Suppressor macrophage treated with lipopolysaccharide for 1 hour (primary cell): ENCODE measurements around the gene WDR83.
A peak's percentile ranks its signal among the peaks of the same experiment; 100 is the strongest.

Experiments used
- DNase-seq, 3 donors: peaks; one replicate each; pipeline ENCODE4 v3.0.0-alpha.2; 2020 to 2022

WDR83 gene

GRCh38 chr19:12720296-12720695 is 53.7 kb downstream of the WDR83 start:
- no peak for DNase-seq

GRCh38 chr19:12720851-12721655 is 54.4 kb downstream of the WDR83 start:
- peak; percentile 7 to 31 (median 18) for DNase-seq

- peak; percentile 57 to 84 (median 67) for DNase-seq
These were observed 55.3 kb downstream of the WDR83 start for GRCh38 chr19:12721656-12722565.

- peak; percentile 99 to 100 (median 100) for DNase-seq
These were observed 56.2 kb downstream of the WDR83 start for GRCh38 chr19:12722566-12723380.

- DNase-seq, result peak in 2 of 3 donors; percentile 13 to 17
These were observed 56.7 kb downstream of the WDR83 start for GRCh38 chr19:12723381-12723640.

- peak; percentile 54 to 69 (median 58) for DNase-seq
These were observed 57.2 kb downstream of the WDR83 start, which contains the start of gene TNPO2 for GRCh38 chr19:12723641-12724426. Gene TNPO2 (minus strand): TSS chr19:12723932. CDS start chr19:12720977, 2,955 bp downstream.
